Stimulated activated CD8-positive, alpha-beta memory T cell treated with anti-CD3 and anti-CD28 coated beads, Interleukin-7, amount 100 ng/mL, for 48 hours (primary cell): ENCODE data around the gene PARD3.
"Not testable (repeated sequence)": the region's sequence is repeated elsewhere in the genome, so short reads cannot be mapped to it uniquely, and the experiment has no call there.

ENCODE experiments used
- DNase-seq, 2 donors: peaks; one replicate each; pipeline ENCODE4 v3.0.0-alpha.2; 2020; ENCODE audit warnings: low read depth in 1 of 2; ENCODE audit errors: extremely low read depth in 1 of 2

PARD3 gene

GRCh38 chr10:34768972-34769330 is 46.1 kb downstream of the PARD3 start:
- no peak for DNase-seq

DNA sequence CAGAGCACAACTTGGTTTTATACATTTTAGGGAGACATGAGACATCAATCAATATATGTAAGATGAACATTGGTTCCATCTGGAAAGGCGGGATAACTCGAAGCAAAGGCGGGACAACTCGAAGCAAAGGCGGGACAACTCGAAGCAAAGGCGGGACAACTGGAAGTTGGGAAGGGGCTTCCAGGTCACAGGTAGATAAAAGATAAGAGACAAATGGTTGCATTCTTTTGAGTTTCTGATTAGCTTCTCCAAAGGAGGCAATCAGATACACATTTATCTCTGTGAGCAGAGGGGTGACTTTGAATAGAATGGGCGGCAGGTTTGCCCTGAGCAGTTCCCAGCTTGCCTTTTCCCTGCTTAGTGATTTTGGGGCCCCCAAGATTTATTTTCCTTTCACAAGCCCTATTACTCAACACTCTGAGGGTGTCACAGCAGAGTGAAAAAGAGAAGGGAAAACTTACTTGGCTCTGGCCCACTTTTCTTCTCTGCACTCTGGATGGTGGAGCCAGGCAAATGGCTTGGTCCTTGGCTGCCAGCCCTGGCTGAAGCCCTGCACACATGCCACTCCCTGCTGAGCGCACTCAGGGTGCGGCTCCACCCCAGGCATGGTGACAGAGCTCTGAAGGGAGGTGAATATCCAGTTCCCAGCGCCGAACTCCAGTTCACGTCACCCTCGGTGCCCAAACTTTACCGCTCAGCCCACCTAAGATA is 46.7 kb downstream of the PARD3 start:
- DNase-seq = no peak

- DNase-seq = no peak
These were observed 48.1 kb downstream of the PARD3 start for GRCh38 chr10:34766811-34767494.

DNA sequence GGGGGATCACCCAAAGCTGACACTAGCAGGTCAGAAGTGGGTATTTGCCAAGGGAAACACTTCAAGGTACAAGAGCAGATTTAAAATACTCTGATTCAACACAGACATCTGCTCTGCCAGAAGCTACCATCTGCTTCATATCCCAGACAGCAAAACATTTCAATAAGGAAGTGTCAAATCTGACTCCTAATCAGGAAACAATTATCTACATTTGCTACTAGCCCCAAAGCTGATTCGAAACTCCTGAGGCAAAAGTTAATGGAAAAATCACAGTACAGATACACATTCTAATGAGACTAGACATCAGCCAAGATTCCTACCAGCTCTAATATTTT is 48.9 kb downstream of the PARD3 start:
- no peak for DNase-seq

- no peak for DNase-seq
These were observed 50.6 kb downstream of the PARD3 start for GRCh38 chr10:34764472-34764946.

DNA sequence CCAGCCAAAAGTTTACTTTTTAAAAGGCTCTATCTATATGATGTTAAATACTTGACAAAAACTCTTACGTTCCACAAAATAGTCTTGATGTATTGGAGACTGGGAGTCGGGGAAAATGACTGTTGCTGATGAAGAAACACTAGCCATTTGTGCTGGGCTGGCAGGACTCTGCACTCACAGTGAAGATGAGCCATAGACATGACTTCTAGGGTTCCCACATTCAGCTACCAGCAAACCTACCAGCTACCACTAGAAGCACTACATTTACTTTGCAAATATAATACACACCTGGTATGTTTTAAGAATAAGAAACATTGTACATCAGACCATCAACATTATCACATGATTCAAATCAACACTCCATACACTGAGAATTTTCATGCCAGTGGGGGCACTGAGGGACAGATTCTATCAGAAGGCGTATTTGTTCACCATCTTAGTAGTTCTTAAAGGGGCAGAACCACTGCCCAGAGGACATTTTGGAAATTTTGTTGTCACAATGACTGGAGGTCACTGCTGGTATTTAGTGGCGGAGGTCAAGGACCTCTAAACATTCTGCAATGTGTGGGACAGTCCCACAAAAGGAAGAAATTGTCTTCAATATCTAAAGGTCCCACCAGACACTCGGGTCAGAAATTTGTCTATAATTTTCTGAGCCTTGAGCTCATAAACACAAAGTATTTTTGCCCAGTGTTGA is 52.3 kb downstream of the PARD3 start:
- DNase-seq = no peak

DNA sequence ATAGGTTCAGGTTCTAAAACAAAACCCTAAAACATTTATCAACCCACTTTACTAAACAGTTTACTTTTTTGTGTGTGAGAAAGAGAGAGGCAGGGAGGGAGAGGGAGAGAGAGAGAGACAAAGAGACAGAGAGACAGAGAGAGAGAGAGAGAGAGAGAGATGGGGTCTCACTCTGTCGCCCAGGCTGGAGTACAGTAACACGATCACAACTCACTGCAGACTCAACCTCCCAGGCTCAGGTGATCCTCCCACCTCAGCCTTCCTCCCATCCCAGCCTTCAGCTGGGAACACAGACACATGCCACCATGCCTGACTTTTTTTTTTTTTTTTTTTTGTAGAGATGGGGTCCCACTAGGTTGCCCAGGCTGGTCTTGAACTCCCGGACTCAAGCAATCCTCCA is 52.9 kb downstream of the PARD3 start:
- no peak for DNase-seq

- DNase-seq = no peak
These were observed 53.6 kb downstream of the PARD3 start for GRCh38 chr10:34761453-34761852.

DNA sequence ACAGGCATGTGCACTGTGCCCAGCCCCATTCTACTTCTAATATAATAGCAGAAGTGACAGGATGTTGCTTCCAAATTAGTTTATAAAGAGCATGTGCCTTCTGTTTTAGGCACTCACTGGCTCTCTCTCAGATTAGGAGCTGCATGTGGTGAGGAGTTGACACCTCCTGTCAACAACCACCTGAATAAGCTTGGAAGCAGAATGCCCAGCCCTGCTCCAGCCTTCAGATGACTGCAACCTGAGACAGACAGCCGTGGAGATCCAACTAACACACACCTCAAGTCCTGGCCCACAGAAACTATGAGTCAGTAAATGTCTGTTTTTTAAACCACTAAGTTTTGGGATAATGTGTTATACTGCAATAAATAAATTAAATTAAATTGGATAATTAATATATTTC is 54.5 kb downstream of the PARD3 start:
- no peak for DNase-seq

- no peak for DNase-seq
These were observed 55.3 kb downstream of the PARD3 start for GRCh38 chr10:34759837-34760215.

- no peak for DNase-seq
These were observed 55.8 kb downstream of the PARD3 start for GRCh38 chr10:34759161-34759836.

DNA sequence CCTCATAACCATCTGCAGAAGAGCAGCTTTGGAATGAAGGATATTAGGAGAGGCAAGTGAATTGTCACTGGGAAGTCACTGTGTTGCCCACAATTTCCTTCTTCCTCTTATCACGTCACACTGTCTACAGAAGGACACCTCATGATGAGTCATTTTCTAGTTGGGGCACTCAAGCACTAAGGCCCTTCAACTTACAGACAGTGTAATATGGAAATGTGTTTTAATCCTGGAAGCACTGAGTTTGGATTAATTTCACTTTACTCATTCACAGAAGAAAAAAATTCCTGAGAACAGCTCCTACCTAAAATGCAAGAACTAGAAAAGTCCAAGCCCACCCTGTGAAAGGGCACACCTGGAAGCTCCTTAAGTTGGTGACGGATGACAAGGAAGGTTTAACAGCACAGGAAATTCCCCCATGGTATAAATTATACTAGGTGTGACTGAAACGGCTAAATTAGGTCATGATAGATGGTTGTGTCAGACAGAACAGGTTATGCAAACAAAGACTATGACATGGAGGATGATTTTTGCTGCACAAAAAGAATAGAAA is 56.6 kb downstream of the PARD3 start:
- no peak for DNase-seq

DNA sequence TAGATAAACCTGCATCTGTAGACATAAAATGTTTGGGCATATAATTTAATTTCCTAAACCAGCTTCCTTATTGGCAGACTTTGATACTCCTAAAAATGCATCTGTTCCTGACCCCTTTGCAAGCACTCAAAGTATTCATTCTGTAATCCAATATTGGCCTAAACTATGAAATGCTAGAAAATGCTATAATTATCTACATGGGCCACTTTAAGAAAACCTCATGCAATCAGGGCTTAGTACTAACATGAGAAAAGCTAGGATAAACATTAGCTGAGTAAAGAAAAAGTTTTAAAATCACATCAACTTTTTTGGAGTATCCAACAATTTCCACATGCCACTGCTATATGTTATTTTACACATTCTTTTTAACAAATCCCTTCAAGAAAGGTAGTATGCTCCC is 57.2 kb downstream of the PARD3 start:
- no peak for DNase-seq

DNA sequence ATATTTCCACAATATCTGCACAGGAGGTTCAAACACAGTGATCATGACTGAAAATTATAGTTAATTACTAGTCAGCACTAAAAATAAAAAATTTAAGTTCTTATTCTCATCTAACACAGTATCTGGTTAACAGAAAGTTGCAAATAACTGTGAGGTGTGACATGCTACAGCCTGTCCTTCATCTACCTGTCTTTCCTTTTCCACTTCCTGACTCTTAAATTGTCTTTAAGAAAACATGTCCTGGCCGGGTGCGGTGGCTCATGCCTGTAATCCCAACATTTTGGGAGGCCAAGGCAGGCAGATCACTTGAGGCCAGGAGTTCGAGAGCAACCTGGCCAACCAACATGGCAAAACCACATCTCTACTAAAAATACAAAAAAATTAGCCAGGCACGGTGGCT is 57.9 kb downstream of the PARD3 start:
- DNase-seq = not testable (repeated sequence)

DNA sequence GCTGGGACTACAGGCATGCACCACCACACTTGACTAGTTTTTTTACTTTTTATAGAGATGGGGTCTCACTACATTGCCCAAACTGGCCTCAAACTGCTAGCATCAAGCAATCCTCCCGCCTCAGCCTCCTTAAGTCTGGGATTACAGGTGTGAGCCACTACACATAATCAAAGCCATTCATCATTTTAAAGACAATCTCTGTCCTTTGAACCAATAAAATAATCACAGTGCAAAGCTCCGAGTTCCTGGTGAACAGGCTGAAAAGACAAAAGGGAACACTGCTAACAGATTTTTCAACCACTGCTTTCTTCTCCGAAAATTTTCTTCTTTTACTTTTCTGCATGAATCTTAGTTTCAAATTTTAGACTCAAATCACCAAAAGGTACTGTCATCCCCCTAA is 58.5 kb downstream of the PARD3 start:
- no peak for DNase-seq

GRCh38 chr10:34753014-34753757 is 61.9 kb downstream of the PARD3 start:
- no peak for DNase-seq

GRCh38 chr10:34751272-34751671 is 63.8 kb downstream of the PARD3 start:
- no peak for DNase-seq

DNA sequence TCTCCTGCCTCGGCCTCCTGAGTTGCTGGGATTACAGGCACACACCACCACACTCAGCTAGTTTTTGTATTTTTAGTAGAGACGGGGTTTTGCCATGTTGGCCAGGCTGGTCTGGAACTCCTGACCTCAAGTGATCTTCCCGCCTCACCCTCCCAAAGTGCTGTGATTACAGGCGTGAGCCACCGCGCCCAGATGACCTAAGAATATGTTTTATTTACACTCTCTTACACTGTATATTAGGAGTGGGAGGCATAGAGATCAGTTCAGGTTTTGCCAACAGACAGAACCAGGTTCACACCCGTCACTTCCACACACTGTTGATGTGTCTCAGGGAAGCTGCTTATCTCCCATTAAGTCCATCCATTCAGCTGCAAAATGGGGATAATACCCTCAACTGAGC is 64.3 kb downstream of the PARD3 start:
- not testable (repeated sequence) for DNase-seq

GRCh38 chr10:34748767-34749166 is 66.3 kb downstream of the PARD3 start:
- no peak for DNase-seq

DNA sequence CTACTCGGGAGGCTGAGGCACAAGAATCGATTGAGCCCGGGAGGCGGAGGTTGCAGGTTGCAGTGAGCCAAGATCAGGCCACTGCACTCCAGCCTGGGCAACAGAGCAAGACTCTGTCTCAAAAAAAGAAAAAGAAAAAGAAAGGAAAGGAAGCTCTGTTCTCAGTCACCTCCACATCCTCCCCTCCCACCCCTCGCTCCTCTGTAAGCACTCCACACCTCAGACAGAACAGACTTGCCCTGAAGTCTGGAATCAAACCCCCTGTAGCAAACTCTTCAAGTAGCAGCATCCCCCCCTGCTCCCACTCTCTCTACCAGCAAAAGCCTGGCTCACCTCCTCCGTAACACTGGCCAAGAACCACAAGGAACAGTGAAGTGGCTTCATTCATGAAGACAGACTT is 66.7 kb downstream of the PARD3 start:
- no peak for DNase-seq

GRCh38 chr10:34746094-34746493 is 69.0 kb downstream of the PARD3 start:
- DNase-seq = no peak
